ENCODE measurements around the gene MOB3A.

The MOB3A gene

DNA sequence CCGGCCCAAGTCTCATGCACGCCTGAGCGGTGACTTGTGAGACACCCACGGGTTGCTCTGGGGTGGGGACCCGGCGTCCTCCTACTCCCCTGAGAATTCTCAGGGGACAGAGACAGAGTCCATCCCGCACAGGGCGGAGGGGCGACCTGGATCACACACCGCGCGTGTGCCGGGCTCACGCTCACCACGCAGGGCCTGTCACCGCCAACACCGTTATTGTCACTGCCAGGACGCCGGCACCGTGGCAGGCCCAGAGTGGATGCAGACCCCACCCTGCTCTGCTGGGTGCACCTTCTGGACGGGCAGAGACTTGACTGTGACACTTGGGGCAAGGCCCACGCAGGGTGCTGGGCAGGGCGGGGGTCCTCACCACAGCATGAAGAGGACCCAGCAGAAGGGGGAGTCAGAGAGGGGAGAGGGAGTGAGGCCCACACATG, 16.2 kb downstream of the MOB3A start:
- no peak for DNase-seq (ENCODE audit: low read depth)
- TF ChIP-seq, protein P1, sequence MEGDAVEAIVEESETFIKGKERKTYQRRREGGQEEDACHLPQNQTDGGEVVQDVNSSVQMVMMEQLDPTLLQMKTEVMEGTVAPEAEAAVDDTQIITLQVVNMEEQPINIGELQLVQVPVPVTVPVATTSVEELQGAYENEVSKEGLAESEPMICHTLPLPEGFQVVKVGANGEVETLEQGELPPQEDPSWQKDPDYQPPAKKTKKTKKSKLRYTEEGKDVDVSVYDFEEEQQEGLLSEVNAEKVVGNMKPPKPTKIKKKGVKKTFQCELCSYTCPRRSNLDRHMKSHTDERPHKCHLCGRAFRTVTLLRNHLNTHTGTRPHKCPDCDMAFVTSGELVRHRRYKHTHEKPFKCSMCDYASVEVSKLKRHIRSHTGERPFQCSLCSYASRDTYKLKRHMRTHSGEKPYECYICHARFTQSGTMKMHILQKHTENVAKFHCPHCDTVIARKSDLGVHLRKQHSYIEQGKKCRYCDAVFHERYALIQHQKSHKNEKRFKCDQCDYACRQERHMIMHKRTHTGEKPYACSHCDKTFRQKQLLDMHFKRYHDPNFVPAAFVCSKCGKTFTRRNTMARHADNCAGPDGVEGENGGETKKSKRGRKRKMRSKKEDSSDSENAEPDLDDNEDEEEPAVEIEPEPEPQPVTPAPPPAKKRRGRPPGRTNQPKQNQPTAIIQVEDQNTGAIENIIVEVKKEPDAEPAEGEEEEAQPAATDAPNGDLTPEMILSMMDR (IDR thresholded peaks at IDR 0.05; ENCODE audit: control insufficient read depth, insufficient read depth, low read depth, low read length, missing control alignments) = no peak
- no peak overlapping the region for H3K4me3 ChIP-seq (ENCODE audit: control insufficient read depth, low read depth, low read length)

DNA sequence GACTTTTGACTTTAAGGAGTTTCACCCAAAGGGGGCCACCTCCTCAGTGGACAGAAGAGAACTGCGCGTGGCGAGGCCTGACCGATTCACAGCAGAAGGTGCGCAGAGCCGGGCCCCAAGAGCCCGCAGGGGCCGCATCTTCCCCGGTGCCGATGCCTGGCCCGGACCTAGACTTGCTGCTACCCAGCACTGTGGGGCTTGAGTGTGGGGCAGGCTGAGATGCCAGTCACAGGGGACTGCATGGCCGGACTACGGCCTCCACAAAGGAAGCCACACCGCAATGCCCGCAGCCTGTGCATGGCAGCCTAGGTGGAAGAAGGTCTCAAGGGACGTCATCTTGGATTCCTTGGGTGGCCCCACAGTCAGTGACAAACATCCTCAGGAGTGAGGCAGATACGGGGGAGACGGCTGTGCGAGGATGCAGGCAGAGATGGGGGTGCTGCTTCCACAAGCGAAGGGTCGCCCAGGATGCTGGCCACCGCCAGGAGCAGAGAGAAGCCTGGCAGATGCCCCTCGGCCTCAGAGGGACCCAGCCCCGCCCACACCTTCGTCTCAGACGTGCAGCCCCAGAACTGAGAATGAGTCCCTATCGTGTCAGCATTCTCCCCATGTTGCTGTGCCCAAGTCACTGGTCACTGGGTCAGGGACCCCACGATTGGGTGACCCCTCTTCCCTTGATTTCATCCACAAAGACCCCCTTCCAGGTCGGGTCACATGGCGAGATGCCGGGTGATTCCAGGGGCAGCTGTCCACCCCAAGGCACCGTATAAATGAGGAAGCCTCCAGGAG, 16.9 kb downstream of the MOB3A start:
- no peak overlapping the region for H3K4me3 ChIP-seq (ENCODE audit: control insufficient read depth, low read depth, low read length)
- no peak for DNase-seq (ENCODE audit: low read depth)
- TF ChIP-seq, protein P1 (IDR thresholded peaks at IDR 0.05; ENCODE audit: control insufficient read depth, insufficient read depth, low read depth, low read length, missing control alignments) = no peak

DNA sequence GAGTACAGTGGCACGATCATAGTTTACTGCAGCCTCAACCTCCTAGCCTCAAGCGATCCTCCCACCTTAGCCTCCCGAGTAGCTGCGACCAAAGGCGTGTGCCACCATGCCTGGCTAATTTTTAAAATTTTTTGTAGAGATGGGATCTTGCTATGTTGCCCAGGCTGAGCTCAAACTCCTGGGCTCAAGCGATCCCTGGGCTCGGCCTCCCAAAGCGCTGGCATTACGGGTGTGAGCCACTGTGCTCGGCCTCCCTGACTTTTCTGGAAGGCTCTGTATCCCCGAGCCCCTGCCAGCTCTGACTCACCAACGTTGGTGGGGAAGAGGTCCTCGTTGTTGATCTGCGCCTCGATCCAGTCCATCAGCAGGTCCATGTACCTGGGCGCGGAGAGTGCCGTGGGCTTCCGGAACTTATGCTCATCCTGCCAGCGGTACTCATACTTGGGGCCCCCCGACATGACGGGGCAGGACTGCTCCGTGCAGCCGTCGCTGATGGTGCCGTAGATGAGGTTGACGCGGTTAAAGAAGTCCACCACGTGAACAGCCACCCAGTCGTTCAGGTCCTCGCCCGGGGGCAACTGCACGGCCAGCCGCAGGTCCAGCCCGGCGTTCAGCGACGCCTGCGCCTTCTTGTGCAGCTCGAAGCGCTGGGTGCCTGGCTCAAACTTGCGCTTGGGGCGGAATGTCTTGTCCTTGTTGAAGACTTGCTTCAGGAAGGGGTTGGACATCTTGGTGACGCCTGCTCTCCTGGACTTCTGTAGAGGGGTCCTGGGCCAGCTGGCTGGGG, 18.1 kb downstream of the MOB3A start:
- TF ChIP-seq, protein P1 (IDR thresholded peaks at IDR 0.05; ENCODE audit: control insufficient read depth, insufficient read depth, low read depth, low read length, missing control alignments) = no peak
- H3K4me3 ChIP-seq (ENCODE audit: control insufficient read depth, low read depth, low read length) = no peak overlapping the region
- DNase-seq (ENCODE audit: low read depth) = no peak

DNA sequence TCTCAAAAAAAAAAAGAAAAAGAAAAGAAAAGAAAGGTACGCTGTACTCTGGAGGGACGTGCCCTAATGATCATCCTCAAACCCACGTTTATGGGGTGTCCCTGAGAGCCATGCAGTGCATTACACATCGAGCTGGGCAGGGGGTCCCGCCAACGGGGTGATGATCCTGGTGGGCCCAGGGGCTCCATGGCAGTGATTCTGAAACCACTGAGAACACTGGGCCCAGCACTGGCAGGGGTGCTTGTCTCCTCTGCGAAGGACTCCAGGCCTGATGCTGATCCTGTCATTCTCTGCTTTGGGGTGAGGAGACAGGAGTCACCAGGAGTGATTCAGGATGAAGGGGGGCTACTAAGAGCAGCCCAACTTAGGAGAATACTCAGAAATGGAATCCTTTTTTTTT, 18.7 kb downstream of the MOB3A start:
- DNase-seq (ENCODE audit: low read depth) = no peak
- TF ChIP-seq, protein P1 (IDR thresholded peaks at IDR 0.05; ENCODE audit: control insufficient read depth, insufficient read depth, low read depth, low read length, missing control alignments) = no peak
- H3K4me3 ChIP-seq (ENCODE audit: control insufficient read depth, low read depth, low read length) = no peak overlapping the region

DNA sequence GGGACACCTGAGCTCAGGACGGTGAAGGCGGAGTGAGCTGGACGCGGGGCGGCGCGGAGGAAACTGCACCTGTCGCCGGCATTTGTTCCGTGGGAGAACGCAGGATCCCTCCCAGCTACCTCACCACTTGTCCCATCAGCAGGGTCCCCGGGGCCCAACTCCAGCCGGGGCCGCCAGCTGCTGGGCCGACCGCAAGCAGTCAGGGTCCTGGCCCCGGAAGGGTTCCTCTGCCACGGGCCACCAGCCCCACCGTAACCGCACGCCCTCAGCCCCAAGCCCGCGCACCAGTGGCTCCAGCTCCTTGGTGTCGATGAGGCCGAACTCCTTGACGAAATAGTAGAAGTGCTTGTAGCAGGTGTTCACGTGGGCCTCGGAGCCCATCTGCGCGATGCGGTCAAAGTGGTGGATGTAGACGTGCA, 19.6 kb downstream of the MOB3A start:
- H3K4me3 ChIP-seq (ENCODE audit: control insufficient read depth, low read depth, low read length) = no peak overlapping the region
- DNase-seq (ENCODE audit: low read depth) = no peak
- TF ChIP-seq, protein P1 (IDR thresholded peaks at IDR 0.05; ENCODE audit: control insufficient read depth, insufficient read depth, low read depth, low read length, missing control alignments) = no peak

DNA sequence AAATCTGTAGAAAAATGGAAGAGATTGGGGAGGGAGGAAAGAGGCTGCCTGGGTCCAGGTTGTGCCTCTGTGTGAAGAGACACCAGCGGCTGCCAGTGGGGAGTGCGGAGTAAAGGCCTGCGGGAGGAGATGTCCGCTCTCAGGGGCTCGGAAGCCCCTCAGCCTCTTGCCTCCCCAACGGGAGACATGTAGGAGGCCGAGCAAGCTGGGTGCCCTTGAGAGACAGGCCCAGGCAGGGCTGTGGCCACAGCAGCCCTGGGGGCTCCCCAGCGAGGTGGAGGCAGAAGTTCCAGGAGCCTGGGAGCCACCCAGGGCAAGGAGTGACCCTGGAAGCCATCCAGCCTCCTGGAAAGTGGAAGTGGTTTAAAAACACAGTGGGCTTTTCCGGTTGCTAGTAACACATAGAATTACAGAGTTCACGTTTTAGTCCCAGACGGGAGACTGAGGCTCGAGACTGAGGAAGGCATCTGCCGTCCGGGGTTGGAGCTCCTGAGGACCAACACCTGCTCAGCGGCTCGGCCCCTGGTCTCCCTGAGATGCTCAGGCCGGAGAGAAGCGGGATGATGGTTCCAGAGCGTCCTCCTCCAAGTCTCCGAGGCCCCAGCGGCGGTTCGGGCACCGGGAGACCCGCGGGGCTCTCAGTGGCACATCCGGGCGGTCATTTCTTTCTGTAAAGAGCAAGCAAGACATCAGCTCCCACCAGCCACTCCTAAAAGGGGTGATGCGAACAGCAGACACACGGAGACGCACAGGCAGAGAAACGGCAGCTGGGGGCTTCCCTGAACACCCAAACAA, 23.2 kb downstream of the MOB3A start:
- no peak for DNase-seq (ENCODE audit: low read depth)
- TF ChIP-seq, protein P1 (IDR thresholded peaks at IDR 0.05; ENCODE audit: control insufficient read depth, insufficient read depth, low read depth, low read length, missing control alignments) = no peak
- H3K4me3 ChIP-seq (ENCODE audit: control insufficient read depth, low read depth, low read length) = no peak overlapping the region

Data from AG09309 (cell line).